HG03460 (cell line): ENCODE results near the gene IMMP1L.

Source experiments
- ATAC-seq: cut with Tn5 transposase; IDR thresholded peaks from one replicate; pipeline ENCODE4 v1.9.1; 2021; ENCODE audit not compliant: unreplicated experiment

Gene IMMP1L

GRCh38 chr11:31477528-31478222 is 31.7 kb downstream of the IMMP1L start:
- ATAC-seq: no peak

DNA sequence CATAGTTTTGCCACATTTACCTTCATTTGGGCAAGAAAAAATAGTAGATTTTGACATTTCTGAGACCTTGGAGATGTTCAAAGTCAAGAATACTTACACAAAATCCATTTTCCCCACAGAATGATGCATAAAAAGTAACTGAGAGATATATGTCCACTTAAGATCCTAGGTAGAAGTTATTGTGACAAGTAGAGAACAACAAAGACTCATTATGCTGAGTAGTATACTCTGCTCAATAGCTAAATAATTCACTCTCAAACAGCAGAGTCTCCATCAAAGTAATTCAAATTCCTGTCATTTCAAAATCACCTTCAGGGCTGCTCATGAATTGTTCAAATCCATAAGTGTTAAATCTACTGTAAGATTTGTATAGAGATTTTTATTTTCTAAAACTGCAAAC is 35.3 kb downstream of the IMMP1L start:
- ATAC-seq: no peak

GRCh38 chr11:31464436-31464835 is 45.0 kb downstream of the IMMP1L start:
- no peak for ATAC-seq

DNA sequence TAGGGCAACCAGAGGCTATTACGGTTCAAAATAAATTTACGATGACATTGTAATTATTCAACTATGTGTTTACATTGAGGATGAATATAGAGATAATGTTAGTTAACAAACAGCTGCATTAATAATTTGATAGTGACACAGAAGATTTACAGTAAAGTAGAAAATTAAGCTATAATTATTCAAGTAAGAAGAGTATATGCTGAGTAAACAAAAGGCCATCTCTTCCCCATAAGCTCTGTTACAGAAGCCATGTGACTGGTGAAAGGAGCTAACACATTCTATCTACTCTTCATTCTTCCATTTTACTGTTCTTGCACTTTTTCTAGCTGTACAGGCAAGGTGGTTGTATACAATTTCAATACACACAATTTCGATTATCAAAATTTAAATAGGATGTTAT is 54.2 kb downstream of the IMMP1L start:
- no peak for ATAC-seq

GRCh38 chr11:31450841-31451240 is 58.6 kb downstream of the IMMP1L start:
- ATAC-seq: no peak

DNA sequence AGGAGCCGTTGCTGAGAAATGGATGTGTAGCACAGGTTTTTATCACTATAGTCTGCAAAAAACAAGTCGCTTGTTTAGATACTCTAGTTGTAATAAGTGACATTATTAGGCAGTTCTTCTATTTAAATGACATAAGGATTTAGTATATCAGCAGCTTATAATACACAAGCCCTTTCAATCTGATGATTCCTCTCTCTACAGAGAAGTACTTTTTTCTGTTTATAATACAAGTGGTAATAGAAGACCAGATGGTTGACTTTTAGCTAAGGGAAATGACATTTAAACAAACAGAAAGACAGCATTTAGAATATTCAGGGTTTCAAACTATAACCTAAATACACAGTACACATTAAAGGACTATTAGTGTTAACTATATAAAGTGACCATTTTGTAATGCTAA is 60.4 kb downstream of the IMMP1L start:
- ATAC-seq: no peak

DNA sequence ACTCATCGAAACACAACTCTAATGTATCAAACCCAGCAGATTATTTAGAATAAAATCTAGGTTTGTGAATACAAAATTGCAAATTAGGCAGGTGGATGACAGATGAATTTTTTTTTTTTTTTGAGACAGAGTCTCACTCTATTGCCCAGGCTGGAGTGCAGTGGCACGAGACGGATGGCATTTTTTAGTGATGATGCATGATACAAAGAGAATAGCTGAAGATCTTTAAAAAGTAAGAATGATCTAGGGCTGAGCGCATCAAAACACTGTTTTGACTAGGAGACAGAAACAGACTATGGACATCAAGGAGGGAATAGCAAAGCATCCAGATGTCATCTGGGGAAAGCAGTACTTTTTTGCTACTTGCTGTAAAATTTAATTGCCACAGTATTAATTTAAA is 63.8 kb downstream of the IMMP1L start:
- no peak for ATAC-seq

DNA sequence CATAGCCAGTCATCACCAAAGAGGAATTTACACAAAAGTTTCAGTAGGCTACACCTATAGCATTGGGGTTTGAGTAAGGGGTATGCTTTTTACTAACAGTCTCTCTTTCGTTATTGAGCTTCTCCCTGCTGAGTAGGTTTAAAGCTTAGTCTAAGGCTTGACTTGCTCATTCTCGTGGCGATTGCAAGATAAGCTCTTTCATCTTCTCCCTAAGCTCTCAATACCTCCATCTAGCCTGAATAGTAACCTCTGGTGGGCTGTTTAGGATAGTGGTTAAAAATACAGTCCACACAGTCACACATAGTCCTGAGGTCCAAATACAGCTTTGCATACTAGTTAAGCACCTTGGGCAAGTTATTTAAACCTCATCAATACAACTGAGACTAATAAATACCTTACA is 65.6 kb downstream of the IMMP1L start:
- ATAC-seq: no peak

GRCh38 chr11:31442086-31442485 is 67.3 kb downstream of the IMMP1L start:
- ATAC-seq: no peak

DNA sequence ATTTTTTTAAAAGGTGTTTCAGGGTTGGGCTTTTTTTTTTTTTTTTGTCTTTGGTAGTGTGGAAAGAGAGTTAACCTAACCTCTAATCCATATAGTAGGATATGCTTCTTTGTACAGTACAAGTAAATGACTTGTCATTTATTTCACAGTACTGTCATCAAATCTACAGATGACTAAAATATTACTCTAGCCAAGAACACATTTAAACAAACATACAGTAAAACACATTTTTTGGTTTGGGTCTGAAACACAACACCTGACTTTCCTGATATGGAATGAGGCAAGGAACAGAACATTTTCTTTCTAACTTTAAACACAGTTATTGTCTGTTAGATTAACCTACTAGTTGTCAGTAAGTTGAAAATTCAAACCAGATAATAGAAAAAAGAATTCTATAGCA is 68.1 kb downstream of the IMMP1L start:
- ATAC-seq: no peak

GRCh38 chr11:31437742-31438435 is 71.5 kb downstream of the IMMP1L start:
- ATAC-seq: no peak

DNA sequence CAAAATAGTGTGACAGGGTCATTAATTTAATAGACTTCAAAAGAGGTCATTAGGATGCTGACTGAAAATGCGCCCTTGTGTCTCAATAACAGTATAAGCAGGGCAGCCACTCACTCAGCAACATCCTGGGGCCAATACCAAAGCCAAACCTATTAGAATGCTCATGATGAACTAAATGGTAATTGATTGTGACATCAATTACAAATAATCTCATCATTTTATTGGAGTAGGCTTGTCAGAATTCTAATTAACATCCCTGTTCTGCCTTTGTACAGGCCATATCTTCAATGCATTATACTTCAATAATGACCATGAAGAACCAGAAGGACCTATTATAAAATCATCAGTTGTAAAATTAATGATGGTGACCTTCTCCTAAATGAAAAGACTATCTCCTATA is 75.6 kb downstream of the IMMP1L start:
- no peak for ATAC-seq

- no peak for ATAC-seq
These were observed 84.8 kb downstream of the IMMP1L start for GRCh38 chr11:31424652-31425051.

DNA sequence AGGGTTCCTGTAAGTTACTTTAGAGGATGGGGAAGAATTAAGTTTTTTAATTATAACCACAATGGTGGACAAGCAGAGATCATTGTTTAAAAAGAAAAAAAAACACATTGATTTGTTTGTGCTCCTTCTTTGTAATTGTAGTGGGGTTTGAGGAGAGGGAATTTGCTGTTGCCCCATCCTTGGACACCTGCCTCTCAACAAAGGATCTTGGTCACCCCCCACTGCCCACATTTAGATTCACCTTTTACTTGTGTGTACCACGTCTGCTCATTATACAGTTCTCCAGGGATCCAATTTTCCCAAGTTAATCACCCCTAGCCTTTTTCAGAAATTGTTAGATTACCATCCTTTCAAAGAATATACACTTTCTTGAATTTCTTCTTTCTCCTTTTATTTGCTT is 86.7 kb downstream of the IMMP1L start:
- no peak for ATAC-seq

DNA sequence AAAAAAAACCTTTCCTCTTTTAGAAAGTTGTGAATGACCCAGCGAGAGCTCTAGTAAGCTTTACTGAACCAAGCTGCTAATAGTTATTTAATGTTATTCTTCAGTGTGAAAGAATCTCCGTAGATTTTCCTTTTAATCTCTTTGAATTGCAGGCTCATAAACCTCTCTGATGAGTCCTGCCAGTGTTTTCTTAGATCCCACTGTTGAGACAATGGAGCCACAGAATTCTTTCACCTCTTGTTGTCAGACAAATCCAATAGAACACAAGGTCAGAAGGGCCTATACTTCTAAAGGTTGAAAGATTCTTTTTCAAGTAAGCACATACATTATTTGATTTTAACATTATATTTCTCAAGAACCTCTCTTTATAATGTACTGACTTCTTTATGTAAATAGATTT is 87.6 kb downstream of the IMMP1L start:
- ATAC-seq: no peak

DNA sequence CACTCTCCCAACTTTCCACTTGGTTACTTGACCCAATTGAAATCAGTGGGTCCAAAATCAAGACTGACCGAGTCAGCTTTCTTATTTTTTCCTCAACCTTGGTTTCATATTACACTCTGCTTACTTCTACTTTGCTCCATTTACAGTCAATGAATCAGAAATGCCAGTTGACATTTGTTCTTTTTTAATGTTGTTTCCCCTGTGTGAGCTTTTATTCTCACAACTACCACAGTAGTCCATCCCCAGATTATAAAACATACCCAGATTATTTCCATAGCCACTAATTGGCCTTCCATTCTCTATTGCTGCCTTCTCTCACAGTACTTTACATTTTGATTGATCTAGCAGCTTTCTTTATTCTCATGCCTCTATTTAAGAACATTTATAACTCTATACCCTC is 89.8 kb downstream of the IMMP1L start:
- ATAC-seq: no peak

GRCh38 chr11:31419138-31419537 is 90.3 kb downstream of the IMMP1L start:
- no peak for ATAC-seq

- no peak for ATAC-seq
These were observed 91.6 kb downstream of the IMMP1L start for GRCh38 chr11:31417816-31418215.

DNA sequence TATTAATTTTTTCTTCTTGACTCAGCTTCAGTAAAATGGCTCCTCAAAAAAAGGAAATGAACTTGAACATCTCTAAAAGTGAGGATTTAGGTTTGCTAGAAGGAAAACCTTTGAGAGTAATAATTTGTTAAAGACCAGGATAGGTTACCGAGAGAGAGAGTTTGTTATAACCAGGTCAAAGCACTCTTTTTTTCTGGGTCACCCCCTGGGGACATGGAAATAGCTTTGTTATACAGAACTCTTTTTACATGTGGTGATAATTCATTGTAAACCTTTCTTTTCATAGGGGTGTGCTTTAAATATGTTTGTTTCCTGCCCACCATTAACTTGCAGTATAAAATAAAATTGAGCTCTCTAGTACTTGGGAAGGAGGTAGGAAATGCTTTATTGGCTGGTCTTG is 92.1 kb downstream of the IMMP1L start:
- no peak for ATAC-seq

DNA sequence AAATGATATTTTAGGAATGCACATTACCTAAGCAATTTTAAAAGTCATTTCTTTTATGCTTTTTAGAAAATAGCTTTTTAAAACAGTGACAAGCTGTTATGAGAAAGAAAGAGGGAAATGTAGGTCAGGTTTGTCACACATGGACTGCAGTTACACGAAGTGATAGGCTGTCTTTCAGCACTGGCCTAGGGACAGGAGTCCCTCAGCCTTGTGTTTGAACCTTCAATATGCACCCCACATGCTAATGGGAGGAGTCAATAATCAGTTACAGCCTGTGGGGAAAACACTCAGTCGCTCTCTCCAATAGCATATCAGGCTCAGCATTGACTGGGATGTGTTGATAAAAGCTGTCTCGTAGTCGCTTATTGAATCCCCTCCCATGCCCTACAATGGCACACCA is 94.0 kb downstream of the IMMP1L start:
- no peak for ATAC-seq

DNA sequence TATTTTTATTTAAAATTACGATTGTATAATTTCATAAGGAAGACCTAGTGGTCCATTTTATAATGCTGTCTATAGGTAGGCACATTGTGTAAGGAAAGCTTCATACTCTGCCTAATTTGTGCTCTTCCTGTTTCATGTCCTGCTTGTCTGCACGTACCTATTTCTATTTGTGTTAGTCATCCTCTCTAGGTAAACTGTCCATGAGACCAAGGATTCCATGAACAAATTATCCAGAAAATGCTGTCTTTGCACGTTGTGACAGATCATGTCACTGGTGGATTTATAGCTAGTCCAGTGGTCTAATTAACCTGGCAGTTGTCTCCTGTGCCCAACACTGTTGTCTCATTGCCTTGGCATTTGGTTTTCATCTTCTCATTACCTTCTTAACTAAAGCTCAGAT is 95.1 kb downstream of the IMMP1L start:
- no peak for ATAC-seq

GRCh38 chr11:31412946-31413345 is 96.5 kb downstream of the IMMP1L start:
- no peak for ATAC-seq

GRCh38 chr11:31408201-31408600 is 101.2 kb downstream of the IMMP1L start:
- ATAC-seq: no peak
